BE2C (cell line): ENCODE results near the gene PDZRN4.

Experiments
- DNase-seq: peaks from one replicate; pipeline ENCODE4 v3.0.0-alpha.2; 2020
- H3K27me3 ChIP-seq: fragments of 250-450 bp; sonication (Bioruptor Pico); 2 replicates; pipeline ENCODE4 v1.5.1; 2020; ENCODE audit warnings: mild to moderate bottlenecking
- H3K36me3 ChIP-seq: fragments of 250-450 bp; sonication (Bioruptor Pico); 2 replicates; pipeline ENCODE4 v1.5.1; 2020; ENCODE audit warnings: mild to moderate bottlenecking
- H3K4me1 ChIP-seq: fragments of 250-450 bp; sonication (Bioruptor Pico); 2 replicates; pipeline ENCODE4 v1.5.1; 2020
- H3K4me3 ChIP-seq: 2 replicates; pipeline ENCODE4 v1.5.1; 2011; ENCODE audit warnings: low read depth, low read length
- H3K9me3 ChIP-seq: fragments of 250-450 bp; sonication (Bioruptor Pico); 2 replicates; pipeline ENCODE4 v1.5.1; 2020
- CTCF ChIP-seq: IDR thresholded peaks from 2 replicates; pipeline ENCODE4 v1.5.1; 2012; ENCODE audit warnings: mild to moderate bottlenecking, low read depth, low read length

Gene PDZRN4

GRCh38 chr12:41438854-41439541 is 250.9 kb downstream of the PDZRN4 start:
- no peak for TF ChIP-seq CTCF
- H3K9me3 ChIP-seq: no peaks in the 10 kb centered on the region
- no peak overlapping the region for H3K4me3 ChIP-seq
- no peaks in the 10 kb centered on the region for H3K27me3 ChIP-seq
- DNase-seq: no peak
- no peaks in the 10 kb centered on the region for H3K36me3 ChIP-seq
- no peaks in the 10 kb centered on the region for H3K4me1 ChIP-seq

GRCh38 chr12:41439801-41440200 is 251.7 kb downstream of the PDZRN4 start:
- no peaks in the 10 kb centered on the region for H3K27me3 ChIP-seq
- TF ChIP-seq CTCF: no peak
- H3K4me1 ChIP-seq: no peaks in the 10 kb centered on the region
- H3K4me3 ChIP-seq: no peak overlapping the region
- H3K36me3 ChIP-seq: no peaks in the 10 kb centered on the region
- no peaks in the 10 kb centered on the region for H3K9me3 ChIP-seq
- DNase-seq: no peak

- Histone ChIP-seq H3K4me3 (no peak overlapping the region), H3K9me3 (no peaks in the 10 kb centered on the region), H3K27me3 (no peaks in the 10 kb centered on the region), H3K36me3 (no peaks in the 10 kb centered on the region), H3K4me1 (no peaks in the 10 kb centered on the region)
- TF ChIP-seq CTCF: no peak
- DNase-seq: no peak
These were observed 253.1 kb downstream of the PDZRN4 start for GRCh38 chr12:41441180-41441579.

GRCh38 chr12:41442896-41443295 is 254.8 kb downstream of the PDZRN4 start:
- no peaks in the 10 kb centered on the region for H3K4me1 ChIP-seq
- TF ChIP-seq CTCF: no peak
- no peaks in the 10 kb centered on the region for H3K27me3 ChIP-seq
- DNase-seq: no peak
- no peak overlapping the region for H3K4me3 ChIP-seq
- H3K9me3 ChIP-seq: no peaks in the 10 kb centered on the region
- H3K36me3 ChIP-seq: no peaks in the 10 kb centered on the region

- no peaks in the 10 kb centered on the region for H3K9me3 ChIP-seq
- H3K4me3 ChIP-seq: no peak overlapping the region
- DNase-seq: no peak
- H3K36me3 ChIP-seq: no peaks in the 10 kb centered on the region
- no peak for TF ChIP-seq CTCF
- H3K27me3 ChIP-seq: no peaks in the 10 kb centered on the region
- H3K4me1 ChIP-seq: no peaks in the 10 kb centered on the region
These were observed 255.6 kb downstream of the PDZRN4 start for GRCh38 chr12:41443690-41444089.

GRCh38 chr12:41452838-41453407 is 264.8 kb downstream of the PDZRN4 start:
- H3K4me3 ChIP-seq: no peak overlapping the region
- DNase-seq: no peak

More at GRCh38 chr12:41452838-41453407, 264.8 kb downstream of the PDZRN4 start:
- no peaks in the 10 kb centered on the region for H3K4me1 ChIP-seq
- H3K27me3 ChIP-seq: no peaks in the 10 kb centered on the region
- no peaks in the 10 kb centered on the region for H3K9me3 ChIP-seq
- no peak for TF ChIP-seq CTCF
- H3K36me3 ChIP-seq: no peaks in the 10 kb centered on the region
